GM15510 (cell line): ENCODE data around the gene NUTM1.

Experiments
- POLR2A ChIP-seq: IDR thresholded peaks from 3 replicates; pipeline ENCODE4 v1.6.1; 2011; ENCODE audit warnings: borderline replicate concordance; ENCODE audit not compliant: insufficient read length; ENCODE audit errors: extremely low read depth

The NUTM1 gene

GRCh38 chr15:34370643-34371042 lies 27.5 kb downstream of the NUTM1 start:
- no peak for TF ChIP-seq POLR2A

GRCh38 chr15:34373951-34374350 lies 30.8 kb downstream of the NUTM1 start:
- no peak for TF ChIP-seq POLR2A

GRCh38 chr15:34374816-34375215 lies 31.7 kb downstream of the NUTM1 start:
- no peak for TF ChIP-seq POLR2A

- no peak for TF ChIP-seq POLR2A
Measured at GRCh38 chr15:34376856-34377255, 33.7 kb downstream of the NUTM1 start.
